GM21528 (cell line): ENCODE data around the gene TBXAS1.
"Not testable (repeated sequence)": the region's sequence is repeated elsewhere in the genome, so short reads cannot be mapped to it uniquely, and the experiment has no call there.

Source experiments
- ATAC-seq: cut with Tn5 transposase; IDR thresholded peaks from one replicate; pipeline ENCODE4 v1.9.1; 2021; ENCODE audit warnings: mild to moderate bottlenecking, moderate library complexity; ENCODE audit not compliant: unreplicated experiment, low FRiP score

TBXAS1 gene

DNA sequence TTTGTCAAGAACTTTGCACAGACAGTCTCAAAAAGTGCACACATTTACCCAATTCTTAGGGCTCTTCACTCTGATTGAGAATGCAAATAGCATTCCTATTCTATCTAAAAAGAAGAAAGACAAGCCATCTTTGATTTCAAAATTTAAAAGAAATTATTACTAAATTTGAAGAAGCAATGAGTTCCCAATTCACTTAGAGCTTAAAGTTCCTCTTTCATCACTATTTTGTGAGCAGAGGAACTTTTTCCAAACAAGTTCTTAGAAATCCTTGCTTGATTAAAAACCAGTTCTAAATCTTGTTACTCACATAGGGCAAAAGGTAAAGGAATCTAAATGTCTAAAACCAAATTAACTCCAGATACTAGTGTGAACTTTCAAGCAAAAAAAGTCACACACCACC, 56.4 kb downstream of the TBXAS1 start:
- ATAC-seq, result no peak

DNA sequence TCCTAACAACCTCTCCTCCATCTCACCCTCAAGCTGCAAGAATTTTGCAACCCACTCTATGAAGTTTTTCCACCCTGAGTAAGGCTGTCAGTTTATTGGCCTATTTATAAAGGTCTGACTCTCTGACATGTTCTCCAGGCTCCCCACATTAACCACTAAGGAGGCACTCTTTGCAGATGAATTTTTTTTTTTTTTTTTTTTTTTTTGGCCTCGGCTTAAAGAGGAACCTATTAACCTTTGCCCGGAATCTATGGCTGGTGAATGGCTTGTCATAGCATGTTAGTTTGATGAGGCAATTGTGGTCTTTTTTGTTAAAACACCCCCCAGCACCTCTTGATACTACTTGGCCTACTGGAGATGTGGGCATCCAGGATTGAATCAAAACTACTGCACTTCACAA, 57.1 kb downstream of the TBXAS1 start:
- ATAC-seq, result no peak

DNA sequence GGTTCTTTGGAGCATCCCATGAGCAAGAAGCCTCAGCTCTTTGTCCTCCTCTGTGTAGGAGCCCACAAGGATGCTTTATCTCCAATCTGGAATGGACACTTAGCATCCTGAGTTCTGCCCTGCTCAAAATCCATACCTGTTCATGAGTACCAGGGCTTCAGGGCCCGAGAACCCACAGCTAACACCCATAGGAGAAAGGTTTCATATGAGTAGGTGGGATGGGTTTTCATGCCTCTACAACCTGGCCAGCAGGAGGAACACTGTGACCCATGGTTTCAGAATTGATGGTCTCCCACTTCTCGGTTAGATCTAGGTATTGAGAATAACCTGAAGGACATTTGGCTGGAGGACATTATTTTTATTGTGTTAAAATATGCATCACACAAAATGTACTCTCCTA, 57.8 kb downstream of the TBXAS1 start:
- ATAC-seq, result no peak

DNA sequence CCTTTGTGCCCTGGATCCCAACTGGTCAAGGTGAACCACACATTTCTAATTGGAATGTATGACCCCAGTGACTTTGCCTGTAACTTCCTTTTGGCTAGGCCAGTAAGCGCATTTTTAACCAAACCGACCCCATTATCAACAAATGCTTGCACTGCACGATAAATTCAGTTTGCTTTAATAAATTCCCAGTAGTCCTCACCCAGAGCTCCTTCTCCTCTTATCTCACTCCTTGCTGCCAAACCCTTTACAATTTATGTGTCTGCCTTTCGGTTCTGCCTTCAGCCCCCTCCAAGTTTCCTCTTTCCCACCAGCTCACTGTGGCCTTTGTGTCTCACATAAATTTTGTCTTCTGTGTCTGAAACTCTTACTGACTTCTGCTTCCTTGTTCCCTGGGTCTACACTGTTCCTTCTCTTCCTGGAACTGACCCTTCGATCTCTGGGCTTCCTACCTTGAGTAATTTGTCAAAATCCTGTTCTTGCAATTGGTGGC, 59.0 kb downstream of the TBXAS1 start:
- no peak for ATAC-seq

DNA sequence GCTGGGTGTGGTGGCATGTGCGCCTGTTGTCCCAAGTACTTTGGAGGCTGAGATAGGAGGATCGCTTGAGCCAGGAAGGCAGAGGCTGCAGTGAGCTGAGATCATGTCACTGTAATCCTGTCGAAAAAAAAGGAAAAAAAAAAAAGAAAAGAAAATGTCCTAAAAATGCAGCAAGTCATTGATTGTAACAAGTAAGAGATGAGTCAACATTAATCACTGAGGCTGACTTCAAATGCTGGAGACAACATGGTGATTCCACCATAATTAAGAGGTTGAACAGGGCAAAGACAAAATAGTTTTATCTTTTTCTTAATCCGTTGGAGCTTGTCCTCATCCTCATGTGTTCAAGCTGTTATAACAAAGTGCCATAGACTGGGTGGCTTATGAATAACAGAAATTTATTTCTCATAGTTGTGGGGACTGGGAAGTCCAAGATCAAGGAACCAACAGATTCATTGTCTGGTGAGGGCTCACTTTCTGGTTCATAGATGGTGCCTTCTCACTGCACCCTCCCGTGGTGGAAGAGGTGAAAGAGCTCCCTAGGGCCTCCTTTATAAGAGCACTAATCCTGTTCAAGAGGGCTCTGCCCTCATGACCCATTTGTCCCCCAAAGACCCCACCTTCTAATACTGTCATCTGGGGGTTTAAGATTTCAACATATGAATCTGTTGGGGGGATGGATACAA, 60.3 kb downstream of the TBXAS1 start:
- no peak for ATAC-seq

DNA sequence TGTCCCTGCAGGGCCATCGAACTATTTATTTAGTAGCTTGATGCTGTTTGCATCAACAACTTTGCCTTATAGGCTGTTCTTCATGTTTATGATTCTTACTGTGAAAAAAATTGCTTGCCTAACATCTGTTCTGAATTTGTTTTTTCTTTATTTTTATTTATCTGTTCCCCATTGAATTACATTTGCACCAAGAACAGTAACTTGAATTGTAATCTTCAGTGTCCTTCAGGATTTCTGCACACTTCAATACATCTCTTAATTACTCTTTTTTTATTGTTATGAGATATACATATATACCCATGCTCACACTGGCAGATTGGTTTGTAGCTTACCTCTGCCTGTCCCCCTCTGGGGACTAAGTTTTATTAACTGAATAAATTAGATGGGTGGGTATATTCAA, 64.4 kb downstream of the TBXAS1 start:
- no peak for ATAC-seq

DNA sequence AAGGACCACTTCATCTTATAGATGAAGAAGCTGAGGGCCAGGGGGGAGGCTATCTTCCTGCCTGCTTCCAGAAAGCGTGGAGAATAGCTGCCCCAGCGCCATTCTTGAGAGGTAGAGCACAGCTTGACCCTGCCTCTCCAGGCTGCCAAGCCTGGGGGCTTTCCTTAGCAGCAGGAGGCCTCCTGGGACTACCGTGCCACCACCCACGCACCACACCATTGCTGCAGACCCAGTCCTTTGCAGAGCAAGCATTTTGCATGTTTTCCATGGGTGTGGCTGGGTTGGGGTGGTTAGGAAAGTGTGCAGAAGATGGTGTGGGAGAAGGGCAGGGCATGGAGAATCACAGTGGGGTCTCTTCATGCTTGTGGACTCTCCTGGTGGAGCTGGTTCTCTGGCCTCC, 64.9 kb downstream of the TBXAS1 start:
- no peak for ATAC-seq

DNA sequence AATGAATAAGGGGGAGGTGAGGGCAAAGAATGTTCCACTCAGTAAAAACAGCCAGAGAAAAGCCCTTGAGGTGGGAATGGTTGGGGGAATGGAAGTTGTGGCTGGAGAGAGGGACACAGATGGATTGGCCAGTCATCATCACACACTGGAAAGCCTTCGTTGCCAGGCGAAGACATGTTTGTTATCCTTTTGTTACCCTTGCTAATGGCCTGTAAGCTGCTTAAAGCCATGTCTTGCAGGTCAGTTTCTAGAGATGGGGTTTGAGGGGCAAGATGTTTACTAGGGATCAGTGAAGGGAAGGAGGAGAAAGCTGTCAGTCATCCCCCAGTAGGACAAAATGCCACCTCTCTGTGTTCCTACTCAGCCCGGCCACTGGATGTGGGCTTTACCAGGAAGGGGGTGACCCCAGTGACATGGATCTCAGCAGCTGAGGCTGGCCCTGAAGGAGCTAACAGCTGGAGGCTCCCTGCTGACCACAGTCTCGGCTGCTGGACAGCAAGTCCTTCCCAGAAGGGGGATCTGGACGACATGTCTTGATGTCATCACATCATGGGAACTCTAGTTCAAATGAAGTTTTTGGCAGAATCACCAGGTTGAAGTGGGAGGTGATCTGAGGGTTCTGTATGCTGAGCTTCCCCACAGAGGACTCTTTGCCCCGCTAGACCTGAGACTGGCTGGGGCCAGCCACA, 66.2 kb downstream of the TBXAS1 start:
- ATAC-seq, result no peak

DNA sequence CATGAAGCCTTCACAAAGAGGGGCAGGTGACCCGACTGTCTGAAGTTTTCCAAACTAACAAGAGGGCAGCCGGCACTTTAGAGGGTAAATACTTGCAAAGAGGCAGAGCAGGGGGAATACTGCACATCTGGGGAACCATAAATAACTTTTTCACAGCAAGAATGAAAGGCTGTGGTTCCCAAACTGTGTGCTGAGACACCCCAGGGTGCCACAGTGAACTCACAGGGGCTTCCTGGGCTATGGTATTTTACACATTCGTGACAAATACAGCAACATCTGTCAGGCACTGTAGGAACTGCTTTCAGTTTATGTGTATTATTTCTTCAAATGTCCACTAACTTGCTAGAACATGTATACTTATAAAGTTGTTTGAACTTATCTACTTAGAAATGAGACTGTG, 67.2 kb downstream of the TBXAS1 start:
- no peak for ATAC-seq

DNA sequence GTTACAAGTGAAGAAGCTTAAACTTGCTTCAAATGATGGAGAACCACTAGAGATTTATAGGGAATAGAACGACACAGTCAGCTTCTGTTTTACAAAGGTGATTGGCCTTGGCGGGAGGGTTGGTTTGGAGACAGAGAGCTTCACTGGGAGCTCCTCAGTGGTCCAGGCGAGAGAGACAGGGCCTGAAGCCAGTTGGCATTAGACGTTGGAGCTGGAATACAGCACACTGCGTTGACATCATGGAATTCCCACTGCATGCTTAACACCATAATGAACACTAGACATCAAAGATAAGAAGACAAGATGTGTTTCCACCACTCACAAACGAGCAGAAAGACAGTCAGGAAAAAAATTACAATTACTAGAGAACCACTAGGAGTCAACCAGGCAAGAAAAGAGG, 67.8 kb downstream of the TBXAS1 start:
- ATAC-seq, result no peak

DNA sequence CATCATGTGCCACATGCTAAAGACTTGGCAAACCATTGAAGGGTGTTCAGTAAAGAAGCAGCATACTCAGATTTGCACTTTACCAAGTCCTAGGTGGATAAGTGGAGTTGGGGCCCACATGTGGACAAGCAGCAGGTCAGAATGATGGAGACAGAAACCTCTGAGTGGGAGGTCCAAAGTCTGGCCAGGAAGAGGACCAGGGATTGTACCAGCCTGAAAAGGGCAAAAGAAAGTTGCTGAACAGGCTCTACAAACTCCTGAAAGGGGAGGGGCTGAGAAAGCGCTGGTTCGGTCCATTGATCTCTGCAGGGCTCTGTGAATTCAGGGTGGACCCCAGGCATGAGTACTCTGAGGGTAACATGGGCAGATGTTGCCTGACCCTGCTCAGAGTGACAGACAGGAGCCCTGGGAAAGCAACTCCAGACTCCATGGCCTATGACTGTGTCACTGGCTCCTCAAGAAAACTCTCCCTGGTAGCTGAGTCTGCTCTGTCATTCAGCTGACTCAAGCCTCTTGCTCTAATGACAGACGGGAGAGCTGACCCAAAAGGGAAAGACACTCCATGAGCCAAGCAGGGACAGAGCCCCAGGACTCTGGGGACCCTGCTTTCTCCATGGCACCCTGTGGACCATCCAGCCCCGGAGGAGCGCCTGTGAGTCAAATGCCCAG, 68.5 kb downstream of the TBXAS1 start:
- no peak for ATAC-seq

DNA sequence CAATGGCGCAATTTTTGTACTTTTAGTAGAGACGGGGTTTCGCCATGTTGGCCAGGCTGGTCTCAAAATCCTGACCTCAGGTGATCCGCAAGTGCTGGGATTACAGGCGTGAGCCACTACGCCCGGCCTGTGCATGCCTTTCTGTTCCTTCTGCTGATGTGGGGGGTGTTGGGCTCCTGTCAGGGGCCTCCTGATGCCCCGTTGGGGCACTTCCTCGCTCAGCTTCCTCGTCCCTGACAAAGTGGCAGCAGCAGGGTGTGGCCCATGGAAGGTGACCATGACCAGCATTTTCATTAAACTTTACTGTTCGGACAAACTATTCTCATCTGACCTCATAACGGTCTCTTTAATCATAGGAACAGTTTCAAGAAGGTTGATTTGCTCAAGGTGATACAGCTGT, 69.4 kb downstream of the TBXAS1 start:
- no peak for ATAC-seq

DNA sequence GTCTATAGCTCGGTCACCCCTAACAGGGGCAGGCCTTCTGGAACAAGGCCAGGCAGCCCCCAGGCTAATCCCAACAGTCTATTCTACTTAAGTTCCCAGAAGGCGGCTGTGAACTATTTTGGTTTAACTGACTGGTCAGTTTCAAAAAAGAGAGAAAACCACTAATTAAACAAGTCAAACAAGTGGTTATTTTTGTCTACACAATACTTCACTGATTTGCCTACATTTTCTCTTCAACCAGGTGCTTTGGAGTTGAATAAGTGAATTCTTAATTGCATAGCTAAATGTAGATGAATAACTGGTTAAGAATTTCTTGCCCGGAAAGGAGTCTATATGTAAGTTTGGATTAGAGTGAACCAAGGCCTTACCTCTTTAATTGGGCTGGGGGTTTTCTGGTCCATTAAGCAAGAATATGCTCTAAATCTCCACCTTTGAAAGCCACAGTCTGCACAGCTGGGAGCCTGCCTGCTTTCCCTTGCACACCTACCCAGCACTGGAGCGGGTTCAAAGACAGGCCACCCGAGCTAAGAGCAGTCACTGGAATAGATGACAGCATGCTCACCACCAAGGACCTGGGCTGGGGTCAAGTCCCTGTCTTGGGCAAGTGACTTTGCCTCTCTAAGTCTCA, 70.4 kb downstream of the TBXAS1 start:
- no peak for ATAC-seq

DNA sequence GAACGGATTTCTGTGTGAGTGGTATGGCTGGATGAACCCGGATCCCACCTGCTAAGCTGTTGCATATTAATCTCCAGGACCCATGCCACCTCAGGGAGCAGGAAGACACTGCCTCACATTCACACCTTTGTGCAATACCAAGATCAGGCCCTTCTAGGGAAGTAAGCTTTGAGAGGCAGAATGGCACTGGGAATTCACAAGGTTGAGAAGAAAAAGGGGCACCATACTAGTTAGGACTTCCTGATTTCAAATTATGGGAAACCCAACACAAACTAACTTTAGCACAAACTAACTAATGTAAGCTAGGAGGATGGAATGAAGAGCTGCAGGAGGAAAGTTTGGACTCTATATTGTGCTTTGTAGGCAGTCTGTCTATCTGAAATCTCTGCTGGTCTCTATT, 71.3 kb downstream of the TBXAS1 start:
- no peak for ATAC-seq

DNA sequence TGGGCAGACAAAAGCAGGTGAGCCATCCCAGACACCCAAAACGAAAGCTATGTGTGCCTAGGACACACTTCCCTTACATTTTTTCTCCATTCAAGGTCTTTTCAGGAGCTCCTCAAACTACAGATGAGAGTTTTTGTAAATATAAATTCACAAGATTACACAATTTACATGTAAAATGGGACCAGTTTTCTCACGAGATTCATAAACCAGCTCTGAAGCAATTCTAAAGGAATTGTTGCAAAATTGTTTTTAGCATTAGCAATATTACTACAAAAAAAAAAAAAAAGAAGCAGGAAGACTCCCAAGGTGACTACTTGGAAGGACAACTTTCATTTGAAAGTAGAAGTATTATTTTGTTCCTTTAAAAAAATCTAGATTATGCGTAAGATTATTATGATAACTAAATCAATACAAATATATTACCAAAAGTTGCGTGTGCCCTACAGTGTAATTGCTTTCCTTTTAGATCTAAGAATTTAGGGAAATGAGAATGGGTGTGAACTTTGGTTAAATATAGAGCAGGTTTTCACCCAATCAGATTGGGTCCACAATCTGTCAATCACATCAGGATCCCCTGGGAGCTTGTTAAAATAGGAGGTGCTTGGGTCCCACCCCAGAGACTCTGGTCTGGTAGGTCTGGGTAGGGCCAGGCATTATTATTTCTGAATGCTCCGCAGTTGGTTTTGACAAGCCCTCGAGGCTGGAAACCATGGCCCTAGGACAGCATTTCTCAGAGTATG, 72.2 kb downstream of the TBXAS1 start:
- ATAC-seq, result no peak

DNA sequence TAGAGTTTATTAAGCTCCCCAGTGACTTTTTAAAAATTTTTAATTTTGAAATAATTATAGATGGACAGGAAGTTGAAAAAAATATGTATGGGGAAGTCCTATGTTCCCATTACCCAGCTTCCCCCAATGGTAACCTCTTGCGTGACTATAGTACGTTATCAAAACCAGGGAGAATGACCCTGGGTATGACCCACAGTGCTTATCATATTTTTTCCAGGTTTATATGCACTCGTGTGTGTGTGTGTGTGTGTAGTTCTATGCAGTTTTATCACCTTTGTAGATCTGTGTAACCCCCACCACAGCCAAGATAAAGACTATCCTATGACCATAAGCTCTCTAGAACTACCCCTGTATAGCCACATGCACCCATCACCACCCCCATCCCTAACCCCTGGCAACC, 72.8 kb downstream of the TBXAS1 start:
- ATAC-seq, result no peak

DNA sequence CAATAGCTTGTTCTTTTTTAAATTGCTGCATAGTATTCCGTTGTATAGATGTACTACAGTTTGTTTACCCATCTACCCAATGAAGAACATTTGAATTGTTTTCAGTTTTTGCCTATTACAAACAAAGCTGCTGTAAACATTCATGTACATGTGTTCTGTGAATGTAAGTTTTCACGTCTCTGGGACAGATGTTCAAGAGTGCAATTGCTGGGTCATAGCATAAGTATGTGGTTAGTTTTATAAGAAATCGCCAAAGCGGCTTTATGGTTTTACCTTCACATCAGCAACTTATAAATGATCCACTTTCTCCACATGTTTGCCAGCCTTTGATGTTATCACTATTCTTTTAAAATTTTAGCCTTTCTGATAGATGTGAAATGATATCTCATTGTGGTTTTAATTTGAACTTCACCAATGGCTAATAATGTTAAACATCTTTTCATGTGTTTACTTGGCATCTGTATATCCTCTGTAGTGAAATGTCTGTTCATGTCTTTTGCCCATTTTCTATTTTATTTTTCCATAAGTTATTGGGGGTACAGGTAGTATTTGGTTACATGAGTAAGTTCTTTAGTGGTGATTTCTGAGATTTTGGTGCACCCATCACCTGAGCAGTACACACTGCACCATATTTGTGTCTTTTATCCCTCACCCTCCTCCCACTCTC, 73.5 kb downstream of the TBXAS1 start:
- no peak for ATAC-seq

DNA sequence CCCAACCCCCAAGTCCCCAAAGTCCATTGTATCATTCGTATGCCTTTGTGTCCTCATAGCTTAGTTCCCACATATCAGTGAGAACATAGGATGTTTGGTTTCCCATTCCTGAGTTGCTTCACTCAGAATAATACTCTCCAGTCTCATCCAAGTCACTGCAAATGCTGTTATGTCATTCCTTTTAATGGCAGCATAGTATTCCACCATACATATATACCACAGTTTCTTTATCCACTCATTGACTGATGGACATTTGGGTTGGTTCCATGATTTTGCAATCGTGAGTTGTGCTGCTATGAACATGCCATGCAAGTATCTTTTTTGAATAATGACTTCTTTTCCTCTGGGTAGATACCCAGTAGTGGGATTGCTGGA, 74.0 kb downstream of the TBXAS1 start:
- not testable (repeated sequence) for ATAC-seq

DNA sequence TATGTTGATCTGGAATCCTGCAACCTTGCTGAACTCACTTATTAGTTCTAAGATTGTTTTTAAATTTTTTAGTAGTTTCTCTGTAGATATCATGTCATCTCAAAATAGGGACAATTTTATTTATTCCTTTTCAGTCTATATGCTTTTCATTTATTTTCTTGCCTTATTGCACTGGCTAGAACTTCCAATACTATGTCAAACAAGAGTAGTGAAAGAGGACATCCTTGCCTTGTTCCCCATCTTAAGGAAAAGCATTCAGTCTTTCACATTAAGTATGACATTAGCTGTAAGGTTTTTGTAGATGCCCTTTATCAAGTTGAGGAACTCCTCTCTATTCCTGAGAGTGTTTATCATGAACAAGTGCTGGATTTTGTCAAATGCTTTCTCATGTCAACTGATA, 77.8 kb downstream of the TBXAS1 start:
- no peak for ATAC-seq

DNA sequence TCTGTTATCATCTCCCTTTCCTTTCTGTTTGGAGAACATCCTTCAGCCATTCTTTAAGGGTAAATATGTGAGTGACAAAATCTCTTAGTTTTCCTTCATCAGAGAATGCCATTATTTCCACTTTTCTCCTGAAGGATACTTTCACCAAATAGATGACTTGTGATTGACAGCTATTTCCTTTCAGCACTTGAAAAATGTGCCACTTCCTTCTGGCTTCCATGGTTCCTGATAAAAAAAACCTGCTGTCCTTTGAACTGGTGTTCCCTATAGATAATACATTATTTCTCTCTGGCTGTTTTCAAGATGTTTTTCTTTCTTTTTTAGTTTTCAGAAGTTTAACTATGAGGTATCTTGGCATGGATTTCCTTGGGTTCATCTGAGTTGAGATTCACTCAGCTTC, 79.7 kb downstream of the TBXAS1 start:
- ATAC-seq, result no peak
